CD4-positive, alpha-beta T cell treated with Interleukin-15 for 1 hour (primary cell): Measurements from ENCODE around the gene CFB.
"Not testable (repeated sequence)": the region's sequence is repeated elsewhere in the genome, so short reads cannot be mapped to it uniquely, and the experiment has no call there.

Experiments
- DNase-seq: peaks from one replicate; pipeline ENCODE4 v3.0.0-alpha.2; 2020

The CFB gene

DNA sequence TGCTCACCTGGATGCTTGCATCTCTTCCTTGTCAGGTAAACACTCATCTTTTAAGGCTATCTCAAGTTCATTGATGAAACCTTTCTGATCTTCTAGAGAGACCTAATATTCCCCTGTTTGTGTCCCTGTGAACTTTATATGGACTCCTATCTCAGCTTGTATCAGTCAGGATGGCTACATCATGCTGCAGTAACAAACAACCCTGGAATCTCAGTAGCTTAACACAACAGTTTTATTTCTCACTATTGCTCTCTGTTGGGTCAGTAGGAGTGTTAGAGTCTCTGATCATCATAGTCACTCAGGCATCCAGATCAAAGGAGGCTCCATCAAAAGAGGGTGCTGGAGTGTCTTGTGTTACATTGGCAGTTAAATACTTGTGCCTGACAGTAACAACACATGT, 30.5 kb upstream of the CFB start:
- DNase-seq: no peak

GRCh38 chr6:31915756-31916155, 30.1 kb upstream of the CFB start:
- no peak for DNase-seq

- no peak for DNase-seq
Observed at GRCh38 chr6:31918069-31918720, 27.7 kb upstream of the CFB start.

GRCh38 chr6:31919624-31920303, 26.1 kb upstream of the CFB start:
- DNase-seq: no peak

DNA sequence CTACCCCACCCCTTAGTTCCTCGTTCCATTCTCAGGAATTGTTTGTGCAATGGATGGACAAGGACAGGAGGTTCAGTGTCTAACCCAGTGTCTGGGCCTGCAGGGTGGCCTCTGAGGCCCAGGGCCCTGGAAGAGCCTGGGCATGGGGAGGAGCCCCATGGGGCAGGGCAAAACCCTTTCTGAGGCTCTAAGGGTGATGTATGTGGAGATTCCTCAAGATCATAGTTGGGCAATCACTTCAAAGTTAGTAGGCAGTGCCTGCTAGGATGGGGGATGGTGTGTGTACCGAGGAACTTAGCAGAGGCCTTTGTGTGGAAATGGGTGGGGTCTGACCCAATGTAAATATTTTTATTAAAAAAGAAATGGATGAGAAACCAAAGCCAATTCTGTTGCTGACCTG, 25.1 kb upstream of the CFB start:
- no peak for DNase-seq

DNA sequence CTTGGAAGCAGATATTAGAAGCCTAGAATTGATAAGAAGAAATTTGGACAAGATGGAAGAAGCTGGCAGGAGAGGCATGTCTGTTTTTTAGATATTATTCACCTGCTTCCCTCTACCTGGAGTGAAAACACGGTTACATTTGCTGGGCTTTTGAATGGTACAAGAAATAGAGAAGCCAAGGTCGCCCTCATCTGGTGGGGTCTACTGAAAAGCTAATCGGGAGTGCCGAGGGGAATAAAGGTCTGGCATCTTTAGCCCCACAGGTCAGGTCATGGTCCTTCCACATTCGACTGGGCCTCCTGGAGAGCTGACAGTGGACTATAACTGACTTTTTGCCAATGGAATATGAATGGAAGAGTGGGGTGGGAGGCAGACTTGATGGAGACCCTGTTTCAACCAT, 23.0 kb upstream of the CFB start:
- no peak for DNase-seq

GRCh38 chr6:31927242-31927862, 18.5 kb upstream of the CFB start, which contains the start of gene C2:
Gene C2, plus strand, starts transcription at chr6:31927717. Its CDS starts 36 bp downstream, at chr6:31927753.
- no peak for DNase-seq

- no peak for DNase-seq
Observed at GRCh38 chr6:31927863-31928671, 17.8 kb upstream of the CFB start.

GRCh38 chr6:31928672-31928939, 17.3 kb upstream of the CFB start:
- DNase-seq: no peak

DNA sequence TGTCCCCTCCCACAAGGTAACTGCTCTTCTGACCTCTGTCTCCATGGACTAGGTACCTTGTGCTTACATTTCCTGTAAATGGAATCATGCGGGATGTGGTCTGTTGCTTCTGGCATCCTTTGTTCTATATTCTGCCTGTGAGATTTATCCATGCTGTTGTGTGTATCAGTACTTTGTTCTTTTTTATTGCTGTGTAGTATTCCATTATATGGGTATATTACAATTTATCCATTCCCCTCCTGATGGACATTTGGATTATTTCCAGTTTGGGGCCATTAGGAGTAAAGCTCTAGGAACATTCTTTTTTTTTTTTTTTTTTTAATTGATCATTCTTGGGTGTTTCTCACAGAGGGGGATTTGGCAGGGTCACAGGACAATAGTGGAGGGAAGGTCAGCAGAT, 14.9 kb upstream of the CFB start:
- DNase-seq: no peak

- not testable (repeated sequence) for DNase-seq
Observed at GRCh38 chr6:31932137-31932536, 13.8 kb upstream of the CFB start.

- no peak for DNase-seq
Observed at GRCh38 chr6:31933537-31933936, 12.4 kb upstream of the CFB start.

GRCh38 chr6:31935021-31935420, 10.9 kb upstream of the CFB start:
- DNase-seq: no peak

DNA sequence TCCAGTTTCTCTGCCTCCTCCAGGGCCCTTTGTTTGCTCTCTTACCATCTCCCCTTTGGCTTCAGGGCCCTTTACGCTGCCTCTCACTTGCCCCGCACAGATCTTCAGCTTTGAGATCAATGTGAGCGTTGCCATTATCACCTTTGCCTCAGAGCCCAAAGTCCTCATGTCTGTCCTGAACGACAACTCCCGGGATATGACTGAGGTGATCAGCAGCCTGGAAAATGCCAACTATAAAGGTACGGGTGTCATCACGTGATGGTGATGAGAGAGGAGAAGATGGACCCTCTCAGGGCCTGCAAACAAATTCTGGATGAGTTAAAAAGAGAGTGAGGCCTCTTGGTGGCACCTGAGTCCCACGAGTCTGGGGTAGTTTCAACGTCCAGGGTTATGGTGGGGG, 10.1 kb upstream of the CFB start:
- no peak for DNase-seq

DNA sequence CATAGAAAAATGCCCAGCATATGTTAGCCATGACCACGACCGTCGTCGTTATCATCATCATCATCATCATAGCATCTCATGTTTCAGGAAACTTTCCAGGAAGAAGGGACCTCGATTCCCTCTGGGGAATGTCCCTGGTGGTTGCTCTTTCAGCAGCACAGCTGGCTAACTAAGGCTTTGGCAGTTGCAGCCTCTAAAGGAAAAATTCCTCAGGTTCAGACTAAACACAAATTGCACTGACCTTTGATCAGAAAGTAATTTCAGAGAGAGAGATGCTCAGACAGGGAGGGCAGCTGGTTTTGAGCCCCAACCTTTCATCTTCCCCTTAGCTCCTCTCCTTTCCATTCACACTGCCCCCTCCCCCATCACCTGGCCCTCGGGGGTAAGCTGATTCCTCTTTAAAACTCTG, 5.6 kb upstream of the CFB start:
- DNase-seq: no peak

DNA sequence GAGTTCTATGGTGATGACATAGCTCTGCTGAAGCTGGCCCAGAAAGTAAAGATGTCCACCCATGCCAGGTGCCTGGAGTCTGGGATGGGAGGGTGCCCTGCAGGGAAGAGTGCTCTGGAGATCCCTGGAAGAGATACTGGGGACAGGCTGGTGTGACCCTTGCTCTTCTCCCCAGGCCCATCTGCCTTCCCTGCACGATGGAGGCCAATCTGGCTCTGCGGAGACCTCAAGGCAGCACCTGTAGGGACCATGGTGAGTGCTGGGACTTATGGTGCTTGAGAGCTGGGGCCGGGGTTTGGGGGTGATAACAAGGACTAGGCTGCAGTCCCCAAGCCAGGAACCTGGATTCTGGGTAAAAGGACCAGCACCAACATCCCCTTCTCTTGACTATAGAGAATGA, 2.2 kb upstream of the CFB start:
- no peak for DNase-seq

- no peak for DNase-seq
Observed at GRCh38 chr6:31945154-31945506, 765 bp upstream of the CFB start.

- DNase-seq: no peak
Observed at GRCh38 chr6:31946370-31946885, 533 bp downstream of the CFB start.

- DNase-seq: no peak
Observed at GRCh38 chr6:31947070-31947675, 1.3 kb downstream of the CFB start.

- no peak for DNase-seq
Observed at GRCh38 chr6:31947864-31948263, 2.0 kb downstream of the CFB start.

GRCh38 chr6:31948306-31948705, 2.4 kb downstream of the CFB start:
- no peak for DNase-seq

DNA sequence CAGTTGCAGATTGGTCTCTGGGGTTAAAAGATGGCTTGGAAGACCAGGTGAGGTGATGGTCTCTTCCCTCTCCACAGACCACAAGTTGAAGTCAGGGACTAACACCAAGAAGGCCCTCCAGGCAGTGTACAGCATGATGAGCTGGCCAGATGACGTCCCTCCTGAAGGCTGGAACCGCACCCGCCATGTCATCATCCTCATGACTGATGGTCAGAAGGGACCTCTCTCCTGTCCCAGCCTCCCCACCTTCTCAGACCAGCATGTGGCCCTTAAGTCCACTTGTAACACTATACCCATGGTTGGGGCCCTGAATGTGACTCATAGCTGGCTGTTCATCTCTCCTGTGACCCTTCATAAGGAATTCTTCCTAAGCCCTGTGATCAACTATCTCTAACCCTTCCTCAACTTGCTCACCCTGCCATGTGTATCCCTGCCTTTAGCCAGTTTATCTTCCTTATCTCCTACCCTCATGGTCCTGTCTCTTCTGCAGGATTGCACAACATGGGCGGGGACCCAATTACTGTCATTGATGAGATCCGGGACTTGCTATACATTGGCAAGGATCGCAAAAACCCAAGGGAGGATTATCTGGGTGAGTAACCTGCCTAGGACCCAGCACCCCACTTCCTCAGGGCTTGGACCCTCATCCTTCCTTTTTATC, 3.0 kb downstream of the CFB start:
- no peak for DNase-seq
